GM04503 (cell line): ENCODE data around the gene CD244.
"Not testable (repeated sequence)": the region's sequence is repeated elsewhere in the genome, so short reads cannot be mapped to it uniquely, and the experiment has no call there.

ENCODE experiments used
- DNase-seq: peaks from one replicate; pipeline ENCODE4 v3.0.0-alpha.2; 2012; ENCODE audit warnings: low read depth

The CD244 gene

GRCh38 chr1:160877221-160877620 is 14.5 kb upstream of the CD244 start:
- no peak for DNase-seq

DNA sequence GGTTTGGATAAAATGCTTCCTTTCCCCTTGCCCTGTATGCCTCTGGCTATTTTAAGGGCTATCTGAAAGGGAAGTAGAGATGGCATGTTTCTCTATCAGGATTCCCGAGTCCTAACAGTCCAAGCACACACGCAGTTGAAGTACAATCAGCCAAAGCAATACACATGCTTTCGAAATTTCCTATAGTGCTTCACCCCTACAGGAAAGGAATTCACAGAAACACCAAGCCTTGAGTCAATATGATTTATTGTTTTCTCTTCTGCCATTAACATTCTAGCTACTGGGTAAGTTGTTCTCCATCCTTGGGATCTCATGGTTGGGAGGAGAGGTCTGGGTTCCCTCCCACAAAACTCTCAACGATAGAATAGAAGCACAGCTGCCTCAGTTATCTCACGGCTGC is 13.6 kb upstream of the CD244 start:
- DNase-seq: no peak

DNA sequence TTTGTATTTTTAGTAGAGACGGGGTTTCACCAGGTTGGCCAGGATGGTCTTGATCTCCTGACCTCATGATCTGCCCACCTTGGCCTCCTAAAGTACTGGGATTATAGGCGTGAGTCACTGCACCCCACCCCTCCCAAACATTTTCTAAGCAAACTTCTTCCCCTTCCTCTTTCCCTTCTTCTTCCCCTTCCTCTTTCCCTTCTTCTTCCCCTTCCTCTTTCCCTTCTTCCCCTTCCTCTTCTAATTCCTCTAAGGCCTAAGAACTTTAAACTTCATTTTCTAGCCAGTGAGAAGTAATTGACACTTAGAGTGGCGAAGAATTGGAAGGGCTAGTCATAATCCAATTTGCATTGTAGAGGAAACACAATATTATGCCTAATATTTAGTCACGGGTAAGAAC is 12.9 kb upstream of the CD244 start:
- not testable (repeated sequence) for DNase-seq

GRCh38 chr1:160874935-160875334 is 12.2 kb upstream of the CD244 start:
- no peak for DNase-seq

GRCh38 chr1:160868141-160868540 is 5.5 kb upstream of the CD244 start:
- DNase-seq: no peak

DNA sequence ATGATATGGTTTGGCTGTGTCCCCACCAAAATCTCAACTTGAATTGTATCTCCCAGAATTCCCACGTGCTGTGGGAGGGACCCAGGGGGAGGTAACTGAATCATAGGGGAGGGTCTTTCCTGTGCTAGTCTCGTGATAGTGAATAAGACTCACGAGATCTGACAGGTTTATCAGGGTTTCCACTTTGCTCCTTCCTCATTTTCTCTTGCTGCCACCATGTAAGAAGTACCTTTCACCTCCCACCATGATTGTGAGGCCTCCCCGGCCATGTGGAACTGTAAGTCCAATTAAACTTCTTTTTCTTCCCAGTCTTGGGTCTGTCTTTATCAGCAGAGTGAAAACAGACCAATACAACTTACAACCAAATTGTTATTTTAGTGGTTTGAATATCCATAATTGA is 5.0 kb upstream of the CD244 start:
- DNase-seq: not testable (repeated sequence)

GRCh38 chr1:160866695-160867260 is 4.1 kb upstream of the CD244 start:
- DNase-seq: no peak

DNA sequence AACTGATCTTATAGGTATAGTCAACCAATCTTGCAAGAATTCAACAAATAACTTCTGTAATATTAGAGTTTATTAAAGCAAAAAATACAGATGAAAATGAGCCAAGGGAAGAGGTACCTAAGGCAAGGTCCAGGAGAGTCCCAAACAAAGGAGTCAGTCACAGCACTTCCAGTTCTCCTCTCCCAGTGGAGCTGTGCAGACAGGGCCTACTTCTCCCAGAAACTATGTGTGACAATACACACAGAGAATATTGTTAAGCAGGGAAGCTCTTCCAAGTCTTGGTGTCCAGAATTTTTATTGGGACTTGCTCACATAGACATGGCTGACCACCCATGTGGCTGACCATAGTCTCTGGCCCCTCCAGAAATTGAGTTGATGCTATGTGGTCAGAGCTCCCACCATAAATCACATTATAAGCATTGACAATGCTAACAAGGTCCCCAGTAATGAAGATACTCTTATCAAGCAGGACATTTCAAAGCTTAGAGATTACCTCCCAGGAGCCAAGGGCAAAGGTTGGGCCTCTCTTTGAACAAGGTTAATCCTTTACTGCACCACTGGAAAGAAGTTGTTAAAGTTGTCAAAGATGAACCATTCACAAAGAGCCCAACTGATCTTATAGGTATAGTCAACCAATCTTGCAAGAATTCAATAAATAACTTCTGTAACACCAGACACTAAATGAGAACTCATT is 3.5 kb upstream of the CD244 start:
- DNase-seq: no peak

- no peak for DNase-seq
These were observed 2.6 kb upstream of the CD244 start for GRCh38 chr1:160865337-160865736.

GRCh38 chr1:160864173-160864572 is 1.5 kb upstream of the CD244 start:
- no peak for DNase-seq

GRCh38 chr1:160863774-160864131 is 1.1 kb upstream of the CD244 start:
- DNase-seq: no peak

DNA sequence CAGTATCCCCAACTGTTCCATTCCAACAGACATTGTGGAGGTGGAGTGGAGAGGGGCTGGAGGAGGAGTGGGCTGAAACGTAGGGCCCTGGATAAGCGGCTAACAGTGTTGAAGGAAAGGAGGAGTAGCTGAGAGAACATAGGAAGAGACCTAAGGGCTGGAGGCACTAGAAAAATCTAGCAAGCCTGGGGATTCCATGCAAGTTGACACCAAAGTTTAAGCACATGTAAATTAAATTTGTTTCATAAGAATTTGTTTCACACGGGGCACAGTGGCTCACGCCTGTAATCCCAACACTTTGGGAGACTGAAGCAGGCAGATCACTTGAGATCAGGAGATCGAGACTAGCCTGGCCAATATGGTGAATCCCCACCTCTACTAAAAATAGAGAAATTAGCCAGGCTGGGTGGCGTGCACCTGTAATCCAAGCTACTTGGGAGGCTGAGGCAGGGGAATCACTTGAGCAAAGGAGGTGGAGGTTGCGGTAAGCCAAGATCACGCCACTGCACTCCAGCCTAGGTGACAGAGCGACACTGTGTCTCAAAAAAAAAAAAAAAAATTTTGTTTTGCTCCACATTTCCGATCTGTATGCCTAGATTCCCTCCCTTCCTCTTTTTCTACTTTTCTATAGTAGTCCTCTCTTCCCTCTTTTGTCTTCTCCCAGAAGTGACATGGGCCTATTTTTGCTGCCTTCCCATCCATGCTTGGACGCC is 530 bp upstream of the CD244 start:
- DNase-seq: no peak

- no peak for DNase-seq
These were observed 1.7 kb downstream of the CD244 start for GRCh38 chr1:160860840-160861505.

DNA sequence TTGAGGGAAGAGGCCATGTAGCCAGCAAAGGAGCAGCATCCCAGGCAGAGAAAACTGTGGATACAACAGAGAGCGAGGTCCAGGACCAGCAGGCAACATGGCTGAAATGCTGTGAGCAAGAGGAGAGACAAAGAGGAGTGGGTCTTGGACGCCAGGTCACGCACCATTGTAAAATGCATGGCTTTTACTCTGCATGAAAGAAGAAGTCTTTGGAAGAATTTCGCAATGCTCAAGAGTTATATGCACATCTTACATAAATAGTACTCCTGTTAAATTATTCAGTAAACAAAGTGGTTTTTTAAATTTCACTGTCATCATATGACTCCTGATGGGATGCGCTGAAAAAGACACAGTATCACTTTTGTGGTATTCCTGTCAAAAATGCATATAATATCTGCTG is 3.5 kb downstream of the CD244 start:
- no peak for DNase-seq

- DNase-seq: no peak
These were observed 4.2 kb downstream of the CD244 start for GRCh38 chr1:160858507-160858906.

DNA sequence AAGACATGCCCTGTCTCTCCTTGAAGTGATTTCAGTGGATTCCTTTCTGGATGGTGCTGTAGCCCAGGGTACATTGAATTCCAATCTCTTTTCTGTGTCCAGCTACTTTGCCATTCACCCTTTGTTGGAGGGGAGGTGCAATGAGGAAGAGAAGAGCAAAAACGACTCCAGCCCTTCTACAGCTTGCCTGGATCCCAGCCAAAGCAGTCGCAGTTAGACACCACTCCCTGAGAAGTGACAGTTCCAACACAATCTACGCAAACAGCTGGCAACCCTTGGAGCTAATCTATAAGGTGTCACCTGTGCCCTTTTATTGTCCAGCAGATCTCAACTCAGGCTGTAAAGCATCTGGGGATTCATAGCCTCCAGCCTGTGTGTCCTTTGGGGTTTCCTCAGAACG is 4.6 kb downstream of the CD244 start:
- no peak for DNase-seq

GRCh38 chr1:160855181-160855981 is 7.3 kb downstream of the CD244 start:
- DNase-seq: no peak

- no peak for DNase-seq
These were observed 8.9 kb downstream of the CD244 start for GRCh38 chr1:160853754-160854153.

GRCh38 chr1:160853014-160853413 is 9.7 kb downstream of the CD244 start:
- DNase-seq: no peak

DNA sequence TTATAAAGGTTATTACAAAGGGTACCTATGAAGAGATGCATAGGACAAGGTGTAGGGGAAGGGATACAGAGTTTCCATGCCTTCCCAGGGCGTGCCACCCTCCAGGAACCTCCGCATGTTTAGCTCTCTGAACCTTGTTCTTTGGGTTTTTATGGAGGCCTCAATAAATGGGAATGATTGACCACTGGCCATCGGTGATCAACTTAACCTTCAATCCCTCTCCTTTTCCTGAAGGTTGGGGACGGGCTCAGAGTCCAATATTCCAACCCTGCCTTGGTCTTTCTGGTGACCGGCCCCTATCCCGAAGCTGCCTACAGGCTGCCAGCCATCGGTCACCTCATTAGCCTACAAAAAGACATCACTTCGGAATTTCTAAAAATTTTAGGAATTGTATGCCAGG is 11.7 kb downstream of the CD244 start:
- no peak for DNase-seq

DNA sequence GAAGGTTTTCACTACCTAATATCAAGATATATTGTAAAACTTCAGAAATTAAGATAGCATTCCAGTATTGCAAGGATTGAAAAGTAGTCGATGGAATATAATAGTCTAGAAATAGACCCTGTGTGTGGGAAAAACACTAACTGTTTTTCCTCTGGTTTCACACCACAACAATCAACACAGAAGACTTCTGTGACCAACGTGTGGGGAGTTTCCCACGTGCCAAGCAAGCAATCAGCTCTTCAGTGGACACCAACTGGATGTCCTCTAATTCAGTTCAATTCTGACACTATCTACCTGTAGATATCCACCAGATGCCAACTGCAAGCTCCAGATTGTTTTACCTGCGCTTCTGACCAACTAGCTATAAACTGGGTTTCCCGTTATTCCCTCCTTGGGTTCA is 12.1 kb downstream of the CD244 start:
- DNase-seq: no peak

DNA sequence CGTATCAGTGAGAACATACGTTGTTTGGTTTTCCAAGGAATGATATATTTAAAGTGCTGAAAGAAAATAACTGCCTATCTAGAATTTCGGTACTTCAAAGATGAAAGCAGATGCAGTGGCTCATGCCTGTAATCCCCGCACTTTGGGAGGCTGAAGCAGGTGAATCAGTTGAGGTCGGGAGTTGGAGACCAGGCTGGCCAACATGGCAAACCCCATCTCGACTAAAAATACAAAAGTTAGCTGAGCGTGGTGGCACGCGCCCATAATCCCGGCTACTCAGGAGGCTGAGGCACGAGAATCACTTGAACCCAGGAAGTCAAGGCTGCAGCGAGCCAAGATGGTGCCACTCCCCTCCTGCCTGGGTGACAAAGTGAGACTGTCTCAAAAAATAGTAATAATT is 16.4 kb downstream of the CD244 start:
- DNase-seq: no peak
